Measurements from ENCODE around the gene LPCAT2.

LPCAT2 gene

DNA sequence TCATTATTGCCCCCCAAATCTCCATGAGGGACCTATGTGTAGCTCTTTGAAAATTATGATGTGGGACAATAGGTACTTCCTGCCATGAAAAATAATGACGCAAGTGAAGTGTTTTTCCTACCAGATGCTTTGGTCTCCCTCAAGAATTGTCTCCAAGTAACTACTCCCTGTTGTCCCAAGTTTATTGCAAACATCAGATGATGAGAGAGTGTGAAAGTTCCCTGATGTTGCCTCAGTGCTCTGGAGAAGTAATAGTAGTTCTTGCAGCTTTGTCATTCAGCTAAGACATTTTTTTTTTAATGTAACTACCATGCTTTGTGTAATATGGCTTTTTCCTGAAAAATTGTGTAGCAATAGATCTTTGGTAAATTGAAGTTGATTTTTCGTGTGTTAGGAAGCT lies 20.1 kb downstream of the LPCAT2 start:
- no peak overlapping the region for H3K4me3 ChIP-seq (ENCODE audit: low read depth, low read length)
- DNase-seq (ENCODE audit: low read depth): no peak
- TF ChIP-seq, protein P1, sequence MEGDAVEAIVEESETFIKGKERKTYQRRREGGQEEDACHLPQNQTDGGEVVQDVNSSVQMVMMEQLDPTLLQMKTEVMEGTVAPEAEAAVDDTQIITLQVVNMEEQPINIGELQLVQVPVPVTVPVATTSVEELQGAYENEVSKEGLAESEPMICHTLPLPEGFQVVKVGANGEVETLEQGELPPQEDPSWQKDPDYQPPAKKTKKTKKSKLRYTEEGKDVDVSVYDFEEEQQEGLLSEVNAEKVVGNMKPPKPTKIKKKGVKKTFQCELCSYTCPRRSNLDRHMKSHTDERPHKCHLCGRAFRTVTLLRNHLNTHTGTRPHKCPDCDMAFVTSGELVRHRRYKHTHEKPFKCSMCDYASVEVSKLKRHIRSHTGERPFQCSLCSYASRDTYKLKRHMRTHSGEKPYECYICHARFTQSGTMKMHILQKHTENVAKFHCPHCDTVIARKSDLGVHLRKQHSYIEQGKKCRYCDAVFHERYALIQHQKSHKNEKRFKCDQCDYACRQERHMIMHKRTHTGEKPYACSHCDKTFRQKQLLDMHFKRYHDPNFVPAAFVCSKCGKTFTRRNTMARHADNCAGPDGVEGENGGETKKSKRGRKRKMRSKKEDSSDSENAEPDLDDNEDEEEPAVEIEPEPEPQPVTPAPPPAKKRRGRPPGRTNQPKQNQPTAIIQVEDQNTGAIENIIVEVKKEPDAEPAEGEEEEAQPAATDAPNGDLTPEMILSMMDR (IDR thresholded peaks at IDR 0.05; ENCODE audit: low read depth, low read length, missing control alignments): no peak

DNA sequence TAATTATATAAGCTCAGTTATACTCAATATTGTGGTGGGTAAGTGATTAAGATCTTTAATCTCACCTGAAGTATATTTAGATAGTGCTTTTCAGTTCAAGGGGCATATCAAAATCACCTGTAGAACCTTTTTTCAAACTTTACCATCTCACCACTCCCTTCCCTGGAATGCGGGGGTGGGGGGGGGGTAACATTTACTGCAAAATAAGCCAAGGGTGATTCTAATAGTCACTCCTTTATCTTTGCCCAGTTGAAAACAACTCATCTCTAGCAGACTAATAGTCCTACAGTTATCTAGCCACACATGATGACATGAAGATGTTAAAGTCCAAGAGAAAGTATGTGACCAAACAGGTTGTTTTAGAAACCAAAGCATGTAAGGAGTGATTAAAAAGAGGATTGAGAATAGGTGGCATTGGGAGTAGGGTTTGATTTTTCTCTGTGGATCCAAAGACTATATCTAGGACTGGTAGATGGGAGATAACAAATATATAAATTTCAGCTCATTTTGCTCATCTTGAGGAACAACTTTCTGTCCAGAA lies 21.5 kb downstream of the LPCAT2 start:
- TF ChIP-seq, protein P1 (IDR thresholded peaks at IDR 0.05; ENCODE audit: low read depth, low read length, missing control alignments): no peak
- no peak for DNase-seq (ENCODE audit: low read depth)
- no peak overlapping the region for H3K4me3 ChIP-seq (ENCODE audit: low read depth, low read length)

DNA sequence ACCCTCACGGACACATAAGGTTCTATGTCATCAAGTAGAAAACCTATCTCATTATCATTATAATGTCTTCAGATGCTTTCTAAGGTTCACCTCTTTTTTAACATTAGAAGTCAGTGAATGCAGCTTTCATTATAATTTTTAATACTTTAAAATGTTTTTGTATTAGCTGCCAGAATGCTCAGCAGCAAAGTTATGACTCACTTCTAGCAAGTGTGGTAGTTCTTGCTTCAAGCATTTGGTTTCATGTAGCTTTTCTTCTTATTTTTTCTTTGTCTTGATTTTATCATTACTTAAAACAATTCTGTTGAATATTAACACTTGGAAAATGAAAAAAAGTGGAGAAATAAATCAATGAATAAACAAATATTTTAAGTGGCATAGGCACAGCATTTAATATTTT lies 23.4 kb downstream of the LPCAT2 start:
- TF ChIP-seq, protein P1 (IDR thresholded peaks at IDR 0.05; ENCODE audit: low read depth, low read length, missing control alignments): no peak
- DNase-seq (ENCODE audit: low read depth): no peak
- H3K4me3 ChIP-seq (ENCODE audit: low read depth, low read length): no peak overlapping the region

GRCh38 chr16:55534756-55535155 lies 25.9 kb downstream of the LPCAT2 start:
- no peak for DNase-seq (ENCODE audit: low read depth)
- no peak overlapping the region for H3K4me3 ChIP-seq (ENCODE audit: low read depth, low read length)
- TF ChIP-seq, protein P1 (IDR thresholded peaks at IDR 0.05; ENCODE audit: low read depth, low read length, missing control alignments): no peak

- no peak for DNase-seq (ENCODE audit: low read depth)
- H3K4me3 ChIP-seq (ENCODE audit: low read depth, low read length): no peak overlapping the region
- TF ChIP-seq, protein P1 (IDR thresholded peaks at IDR 0.05; ENCODE audit: low read depth, low read length, missing control alignments): no peak
These were observed 30.2 kb downstream of the LPCAT2 start for GRCh38 chr16:55539049-55539448.

- H3K4me3 ChIP-seq (ENCODE audit: low read depth, low read length): no peak overlapping the region
- TF ChIP-seq, protein P1 (IDR thresholded peaks at IDR 0.05; ENCODE audit: low read depth, low read length, missing control alignments): no peak
- DNase-seq (ENCODE audit: low read depth): no peak
These were observed 30.6 kb downstream of the LPCAT2 start for GRCh38 chr16:55539488-55539887.

GRCh38 chr16:55540221-55540620 lies 31.3 kb downstream of the LPCAT2 start:
- TF ChIP-seq, protein P1 (IDR thresholded peaks at IDR 0.05; ENCODE audit: low read depth, low read length, missing control alignments): no peak
- no peak overlapping the region for H3K4me3 ChIP-seq (ENCODE audit: low read depth, low read length)
- DNase-seq (ENCODE audit: low read depth): no peak

All from GM12864 (cell line).